ENCODE data around the gene SLC5A5.
"Not testable (repeated sequence)": the region's sequence is repeated elsewhere in the genome, so short reads cannot be mapped to it uniquely, and the experiment has no call there.

GRCh38 chr19:17887221-17887620, 15.5 kb downstream of the SLC5A5 start:
- not testable (repeated sequence) for TF ChIP-seq POLR2A, EP300, CTCF (IDR thresholded peaks at IDR 0.05)
